GM12872 (cell line): Measurements from ENCODE around the gene CLHC1.

Source experiments
- CTCF ChIP-seq: IDR thresholded peaks from 3 replicates; pipeline ENCODE4 v1.5.1; 2011; ENCODE audit warnings: low read depth, mild to moderate bottlenecking, low read length, moderate library complexity; ENCODE audit not compliant: insufficient read depth

The CLHC1 gene

GRCh38 chr2:55231546-55232083 lies 478 bp downstream of the CLHC1 start:
- no peak for TF ChIP-seq CTCF

- TF ChIP-seq CTCF = no peak
Observed at GRCh38 chr2:55230551-55230950, 1.5 kb downstream of the CLHC1 start.

- TF ChIP-seq CTCF = no peak
Observed at GRCh38 chr2:55229221-55229620, 2.9 kb downstream of the CLHC1 start.

- no peak for TF ChIP-seq CTCF
Observed at GRCh38 chr2:55228226-55228563, 3.9 kb downstream of the CLHC1 start.

GRCh38 chr2:55225481-55226020 lies 6.5 kb downstream of the CLHC1 start:
- no peak for TF ChIP-seq CTCF

GRCh38 chr2:55224761-55225261 lies 7.3 kb downstream of the CLHC1 start:
- no peak for TF ChIP-seq CTCF

- TF ChIP-seq CTCF = no peak
Observed at GRCh38 chr2:55223958-55224760, 7.9 kb downstream of the CLHC1 start.
